Nephron progenitor cell (in vitro differentiated cells): ENCODE measurements around the gene PDIA5.

Experiments
- DNase-seq: peaks from one replicate; pipeline ENCODE4 v3.0.0; 2021
- H3K27ac Mint-ChIP-seq: 2 replicates; pipeline ENCODE4 v1.8.0; 2021; ENCODE audit warnings: mild to moderate bottlenecking, moderate library complexity, mixed read lengths
- H3K27me3 Mint-ChIP-seq: 2 replicates; pipeline ENCODE4 v1.8.0; 2021; ENCODE audit warnings: mild to moderate bottlenecking, low read depth, mixed read lengths; ENCODE audit not compliant: poor library complexity
- H3K36me3 Mint-ChIP-seq: 2 replicates; pipeline ENCODE4 v1.8.0; 2021; ENCODE audit warnings: low read depth, mixed read lengths
- H3K4me1 Mint-ChIP-seq: 2 replicates; pipeline ENCODE4 v1.8.0; 2021; ENCODE audit warnings: mixed read lengths
- H3K4me3 Mint-ChIP-seq: 2 replicates; pipeline ENCODE4 v1.8.0; 2021; ENCODE audit warnings: mild to moderate bottlenecking, moderate library complexity, mixed read lengths
- H3K9me3 Mint-ChIP-seq: 2 replicates; pipeline ENCODE4 v1.8.0; 2021; ENCODE audit warnings: mild to moderate bottlenecking, moderate library complexity, mixed read lengths
- TF ChIP-seq, protein P1 (sequence below): fragments of 200-600 bp; sonication (generic); IDR thresholded peaks from 2 replicates; pipeline ENCODE4 v1.5.0; 2021; ENCODE audit warnings: antibody characterized with exemption

The PDIA5 gene

DNA sequence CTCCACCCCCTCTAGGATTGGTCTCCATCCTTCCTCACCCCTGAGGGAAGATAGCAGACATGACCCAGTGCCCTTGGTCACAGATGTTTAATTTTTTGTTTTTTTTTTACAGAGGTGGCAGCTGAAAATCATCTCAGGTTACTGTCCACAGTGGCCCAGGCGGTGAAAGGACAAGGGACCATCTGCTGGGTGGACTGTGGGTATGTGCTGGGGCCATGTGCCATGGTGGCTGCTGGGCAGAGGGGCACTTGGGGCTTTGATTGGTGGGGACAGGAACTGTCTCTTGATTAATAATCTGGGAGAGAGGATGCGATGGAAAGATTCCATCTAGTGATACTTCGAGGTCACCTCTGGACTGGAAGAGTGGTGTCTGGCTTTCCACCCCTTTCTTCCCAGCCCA, 25.4 kb downstream of the PDIA5 start:
- no peaks in the 10 kb centered on the region for H3K9me3 Mint-ChIP-seq
- no peak overlapping the region for H3K27ac Mint-ChIP-seq
- H3K4me3 Mint-ChIP-seq, result no peak overlapping the region
- peaks cover 37% of the 10 kb centered on the region for H3K4me1 Mint-ChIP-seq
- H3K27me3 Mint-ChIP-seq, result peaks cover 6% of the 10 kb centered on the region
- peaks cover 4% of the 10 kb centered on the region for H3K36me3 Mint-ChIP-seq
- TF ChIP-seq, protein P1, sequence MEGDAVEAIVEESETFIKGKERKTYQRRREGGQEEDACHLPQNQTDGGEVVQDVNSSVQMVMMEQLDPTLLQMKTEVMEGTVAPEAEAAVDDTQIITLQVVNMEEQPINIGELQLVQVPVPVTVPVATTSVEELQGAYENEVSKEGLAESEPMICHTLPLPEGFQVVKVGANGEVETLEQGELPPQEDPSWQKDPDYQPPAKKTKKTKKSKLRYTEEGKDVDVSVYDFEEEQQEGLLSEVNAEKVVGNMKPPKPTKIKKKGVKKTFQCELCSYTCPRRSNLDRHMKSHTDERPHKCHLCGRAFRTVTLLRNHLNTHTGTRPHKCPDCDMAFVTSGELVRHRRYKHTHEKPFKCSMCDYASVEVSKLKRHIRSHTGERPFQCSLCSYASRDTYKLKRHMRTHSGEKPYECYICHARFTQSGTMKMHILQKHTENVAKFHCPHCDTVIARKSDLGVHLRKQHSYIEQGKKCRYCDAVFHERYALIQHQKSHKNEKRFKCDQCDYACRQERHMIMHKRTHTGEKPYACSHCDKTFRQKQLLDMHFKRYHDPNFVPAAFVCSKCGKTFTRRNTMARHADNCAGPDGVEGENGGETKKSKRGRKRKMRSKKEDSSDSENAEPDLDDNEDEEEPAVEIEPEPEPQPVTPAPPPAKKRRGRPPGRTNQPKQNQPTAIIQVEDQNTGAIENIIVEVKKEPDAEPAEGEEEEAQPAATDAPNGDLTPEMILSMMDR, result no peak
- no peak for DNase-seq

DNA sequence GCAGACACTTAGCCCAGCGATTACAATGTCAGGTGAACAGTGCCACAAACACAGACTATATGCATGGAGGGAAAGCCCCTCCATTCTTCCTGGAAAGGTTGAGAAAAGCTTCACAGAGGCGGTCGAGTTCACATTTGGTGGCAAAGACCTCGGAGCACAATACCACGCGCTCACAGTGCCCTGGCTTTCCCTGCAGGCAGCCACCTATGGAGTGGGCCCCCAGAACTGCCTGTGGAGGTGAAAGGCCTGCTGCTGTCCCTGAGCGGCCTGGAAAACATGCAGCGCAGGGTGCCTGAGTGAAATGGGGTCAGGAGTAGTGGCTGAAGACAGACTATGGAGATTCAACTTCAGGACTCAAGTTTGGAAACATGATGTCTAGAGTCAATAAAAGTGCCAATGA, 26.9 kb downstream of the PDIA5 start:
- DNase-seq, result no peak
- peaks cover 6% of the 10 kb centered on the region for H3K27me3 Mint-ChIP-seq
- no peak overlapping the region for H3K27ac Mint-ChIP-seq
- H3K4me1 Mint-ChIP-seq, result peaks cover 37% of the 10 kb centered on the region
- H3K4me3 Mint-ChIP-seq, result no peak overlapping the region
- no peaks in the 10 kb centered on the region for H3K9me3 Mint-ChIP-seq
- peaks cover 4% of the 10 kb centered on the region for H3K36me3 Mint-ChIP-seq
- TF ChIP-seq, protein P1, result no peak

DNA sequence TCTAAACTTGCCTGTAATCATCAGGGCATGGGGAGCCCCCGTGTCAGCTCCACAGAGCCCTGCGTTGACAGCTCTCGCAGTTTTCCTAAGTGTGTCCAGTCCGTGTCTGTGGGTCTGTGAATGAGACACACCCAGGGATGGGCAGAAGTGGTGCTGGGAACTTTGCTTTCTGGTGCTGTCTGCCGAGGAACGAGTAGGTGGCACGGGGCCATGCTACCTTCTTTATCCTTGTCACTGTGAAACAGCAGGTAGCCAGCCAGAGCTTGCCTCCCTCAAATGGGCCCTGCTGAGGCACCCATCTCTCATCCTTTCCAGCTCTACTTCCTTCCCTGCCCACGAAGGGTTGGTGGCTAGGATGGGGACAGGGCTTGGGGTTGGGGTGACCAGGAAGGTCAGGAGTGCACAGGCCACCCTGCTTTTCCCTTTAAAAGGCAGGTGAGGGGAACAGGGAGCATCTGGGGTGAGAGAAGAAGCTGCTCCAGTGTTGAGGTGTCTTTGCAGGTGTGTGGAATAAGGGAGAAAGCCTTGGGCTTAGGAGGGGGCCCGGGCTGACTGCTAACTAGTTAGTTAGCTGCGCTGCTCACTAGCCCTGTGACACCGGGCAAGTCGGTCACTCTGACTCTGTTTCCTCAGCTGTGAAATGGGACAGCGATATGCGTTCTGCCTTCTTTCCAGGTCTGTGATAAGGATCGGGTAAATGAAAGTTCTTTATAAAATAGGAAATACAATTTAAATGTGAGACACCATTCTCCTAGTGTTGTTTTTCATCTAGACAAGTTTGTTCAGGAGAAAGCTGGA, 27.9 kb downstream of the PDIA5 start:
- Mint-ChIP-seq H3K4me1 (peaks cover 38% of the 10 kb centered on the region), H3K4me3 (no peak overlapping the region)
- TF ChIP-seq, protein P1, result no peak

GRCh38 chr3:123096126-123096525, 29.3 kb downstream of the PDIA5 start:
- Mint-ChIP-seq H3K27me3 (peaks cover 3% of the 10 kb centered on the region), H3K9me3 (no peaks in the 10 kb centered on the region), H3K4me1 (peaks cover 41% of the 10 kb centered on the region), H3K36me3 (peaks cover 4% of the 10 kb centered on the region), H3K27ac (no peak overlapping the region), H3K4me3 (no peak overlapping the region)
- TF ChIP-seq, protein P1, result no peak
- DNase-seq, result no peak

More for the DNA sequence above, 27.9 kb downstream of the PDIA5 start:
- no peak for DNase-seq
- Mint-ChIP-seq H3K27ac (no peak overlapping the region), H3K9me3 (no peaks in the 10 kb centered on the region), H3K27me3 (peaks cover 3% of the 10 kb centered on the region), H3K36me3 (peaks cover 4% of the 10 kb centered on the region)

DNA sequence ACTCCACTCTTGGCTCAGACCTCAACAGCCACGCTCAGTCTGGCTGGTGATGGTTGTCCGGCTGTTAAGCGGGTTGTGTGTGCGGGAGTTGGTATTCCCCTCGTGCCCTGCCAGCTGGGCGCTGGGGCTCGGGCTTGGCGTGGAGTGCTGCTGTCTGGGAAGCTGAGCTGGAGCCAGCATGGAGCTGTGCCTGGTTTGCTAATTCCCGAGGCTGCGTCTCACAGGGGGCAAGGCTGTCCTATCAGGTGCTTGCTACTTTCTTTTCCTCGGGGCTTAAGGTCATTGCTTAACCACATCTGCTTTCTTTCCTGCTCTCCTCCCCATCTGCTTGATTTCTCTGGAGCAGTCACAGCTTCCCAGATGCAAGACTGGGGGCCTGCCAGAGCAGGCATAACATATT, 29.9 kb downstream of the PDIA5 start:
- H3K36me3 Mint-ChIP-seq, result peaks cover 4% of the 10 kb centered on the region
- TF ChIP-seq, protein P1, result no peak
- H3K27me3 Mint-ChIP-seq, result peaks cover 3% of the 10 kb centered on the region
- DNase-seq, result no peak
- no peaks in the 10 kb centered on the region for H3K9me3 Mint-ChIP-seq
- no peak overlapping the region for H3K4me3 Mint-ChIP-seq
- H3K4me1 Mint-ChIP-seq, result peaks cover 38% of the 10 kb centered on the region
- H3K27ac Mint-ChIP-seq, result peak overlapping the region; percentile 90
